SH-SY5Y (cell line): ENCODE results near the gene BICDL2.

Source experiments
- GATA2 ChIP-seq: IDR thresholded peaks from 2 replicates; pipeline ENCODE4 v1.6.1; 2011; ENCODE audit warnings: mild to moderate bottlenecking, low read depth, low read length
- GATA3 ChIP-seq: IDR thresholded peaks from 2 replicates; pipeline ENCODE4 v1.6.1; 2011; ENCODE audit warnings: low read depth, mild to moderate bottlenecking, low read length, moderate library complexity

DNA sequence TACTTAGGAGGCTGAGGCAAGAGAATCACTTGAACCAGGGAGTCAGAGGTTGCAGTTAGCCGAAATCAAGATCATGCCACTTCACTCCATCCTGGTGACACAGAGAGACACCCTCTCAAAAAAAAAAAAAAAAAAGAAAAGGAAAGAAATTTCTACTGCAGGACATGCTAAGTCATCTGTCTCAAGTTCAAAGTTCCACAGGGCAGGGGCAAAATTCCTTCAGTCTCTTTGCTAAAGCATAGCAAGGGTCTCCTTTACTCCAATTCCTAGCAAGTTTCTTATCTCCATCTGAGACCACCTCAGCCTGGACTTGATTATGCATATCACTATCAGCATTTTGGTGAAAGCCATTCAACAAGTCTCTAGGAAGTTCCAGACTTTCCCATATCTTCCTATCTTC is 47.7 kb upstream of the BICDL2 start:
- no peak for TF ChIP-seq GATA2
- no peak for TF ChIP-seq GATA3
